CD4-positive, alpha-beta memory T cell (primary cell): ENCODE results near the gene ERC2. TPM values are rescaled to one million over a fixed set of nuclear protein-coding genes. Genes with fewer than 3 reads are reported as not detected.
"Not testable (repeated sequence)": the region's sequence is repeated elsewhere in the genome, so short reads cannot be mapped to it uniquely, and the experiment has no call there.

ENCODE experiments used
- CTCF ChIA-PET: fragments of 350-600 bp; sonication (Branson Sonifier 250); formaldehyde crosslinking; loops from one replicate; lab custom pipeline; 2021; ENCODE audit warnings: inconsistent platforms; ENCODE audit not compliant: partially characterized antibody; lab: Charles Lee
- POLR2A ChIA-PET: fragments of 350-600 bp; sonication (Branson Sonifier 250); formaldehyde crosslinking; loops from one replicate; lab custom pipeline; 2021; ENCODE audit not compliant: partially characterized antibody; lab: Charles Lee
- DNase-seq, 5 donors: peaks; one replicate each; pipeline versions ENCODE4 v3.0.0 to v3.0.0-alpha.2; 2020 to 2022; ENCODE audit warnings: mixed read lengths in 1 of 5
- H3K27ac ChIP-seq: one replicate; pipeline ENCODE4 v1.7.0; 2013; ENCODE audit warnings: low read depth, low read length
- H3K27me3 ChIP-seq: 2 replicates; pipeline ENCODE4 v1.7.0; 2013; ENCODE audit warnings: mild to moderate bottlenecking, low read length, moderate library complexity; ENCODE audit not compliant: insufficient read depth
- H3K36me3 ChIP-seq: 2 replicates; pipeline ENCODE4 v1.7.0; 2013; ENCODE audit warnings: mild to moderate bottlenecking, low read length, moderate library complexity; ENCODE audit not compliant: insufficient read depth
- H3K4me1 ChIP-seq: 2 replicates; pipeline ENCODE4 v1.7.0; 2013; ENCODE audit warnings: mild to moderate bottlenecking, low read length, moderate library complexity; ENCODE audit not compliant: insufficient read depth
- H3K4me3 ChIP-seq, 2 donors: one replicate each; pipeline ENCODE4 v1.7.0; 2013; ENCODE audit warnings: low read length in 2 of 2, mild to moderate bottlenecking in 1 of 2
- H3K9me3 ChIP-seq, 2 donors: one replicate each; pipeline ENCODE4 v1.7.0; 2013; ENCODE audit warnings: low read length in 2 of 2, control low read depth in 1 of 2; ENCODE audit not compliant: control insufficient read depth in 1 of 2
- H3K27ac Mint-ChIP-seq, 7 donors: one replicate each; pipeline ENCODE4 v1.8.0; 2020 to 2021; ENCODE audit warnings: mixed read lengths in 7 of 7, mild to moderate bottlenecking in 6 of 7, inconsistent platforms in 3 of 7, moderate library complexity in 3 of 7
- H3K27me3 Mint-ChIP-seq, 2 donors: one replicate each; pipeline ENCODE4 v1.8.0; 2020 to 2021; ENCODE audit warnings: mixed read lengths in 2 of 2
- H3K36me3 Mint-ChIP-seq, 2 donors: one replicate each; pipeline ENCODE4 v1.8.0; 2020 to 2021; ENCODE audit warnings: mixed read lengths in 2 of 2, inconsistent platforms in 1 of 2, mild to moderate bottlenecking in 1 of 2
- H3K4me1 Mint-ChIP-seq, 4 donors: one replicate each; pipeline ENCODE4 v1.8.0; 2020 to 2021; ENCODE audit warnings: mixed read lengths in 4 of 4, mild to moderate bottlenecking in 1 of 4
- H3K4me3 Mint-ChIP-seq, 8 donors: one replicate each; pipeline ENCODE4 v1.8.0; 2020 to 2021; ENCODE audit warnings: mixed read lengths in 8 of 8, mild to moderate bottlenecking in 7 of 8, moderate library complexity in 6 of 8, inconsistent platforms in 3 of 8
- H3K9me3 Mint-ChIP-seq, 8 donors: one replicate each; pipeline ENCODE4 v1.8.0; 2020 to 2021; ENCODE audit warnings: mixed read lengths in 8 of 8, mild to moderate bottlenecking in 5 of 8, inconsistent platforms in 3 of 8, moderate library complexity in 1 of 8
- intact Hi-C: fragments of 100-400 bp; cut with micrococcal nuclease; formaldehyde crosslinking; loops from one replicate; pipeline ENCODE4 v1.15.1; 2023
- polyA plus RNA-seq, 2 donors: library from polyadenylated mRNA; unstranded; fragments of 300-500 nt; fragmentation: Illumina TruSeq; gene quantifications; one replicate each; pipeline ENCODE4 v1.2.3, GENCODE V29; 2021
- total RNA-seq, 2 experiments: library from RNA; stranded (reverse); gene quantifications; one replicate each; pipeline ENCODE4 v1.2.3, GENCODE V29; 2021

ERC2 gene
- total and polyA plus RNA-seq, 4 experiments from 2014 or later, result not detected

- no peaks in the 10 kb centered on the region for H3K9me3 ChIP-seq
- H3K4me3 ChIP-seq, result no peak overlapping the region
- CTCF ChIA-PET, result no interaction called here
- DNase-seq, result no peak
- H3K4me1 ChIP-seq, result no peaks in the 10 kb centered on the region
- Mint-ChIP-seq H3K9me3 (peaks cover 0 to 4% (median 0%) of the 10 kb centered on the region in 8 donors), H3K4me1 (no peaks in the 10 kb centered on the region), H3K4me3 (no peak overlapping the region), H3K36me3 (no peaks in the 10 kb centered on the region), H3K27ac (no peak overlapping the region), H3K27me3 (no peaks in the 10 kb centered on the region)
- H3K27me3 ChIP-seq, result no peaks in the 10 kb centered on the region
- H3K27ac ChIP-seq, result no peak overlapping the region
- POLR2A ChIA-PET, result no interaction called here
- no peaks in the 10 kb centered on the region for H3K36me3 ChIP-seq
- intact Hi-C loops, result no loop called here
Measured at GRCh38 chr3:55511895-55512570, 956.2 kb downstream of the ERC2 start.

DNA sequence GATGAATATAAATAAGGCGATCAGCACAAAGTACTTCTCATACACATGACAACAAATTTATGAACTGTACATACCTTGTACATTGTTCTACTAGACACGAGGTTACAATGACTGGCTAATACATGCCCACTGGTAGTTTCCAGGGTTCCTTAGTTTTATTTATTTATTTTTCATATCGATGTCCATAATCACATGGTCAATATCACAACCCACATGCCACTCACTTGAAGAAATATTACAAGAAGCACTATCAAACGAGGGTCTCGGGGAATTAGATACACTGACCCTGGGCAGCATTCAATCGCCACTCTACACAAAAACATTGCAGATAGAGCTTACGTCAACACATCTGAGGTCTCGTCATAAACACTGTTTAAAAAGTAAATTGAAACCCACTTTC is 959.9 kb downstream of the ERC2 start:
- Mint-ChIP-seq H3K36me3 (no peaks in the 10 kb centered on the region), H3K27ac (no peak overlapping the region), H3K4me3 (no peak overlapping the region), H3K9me3 (peaks cover 0 to 4% (median 0%) of the 10 kb centered on the region in 8 donors), H3K27me3 (peaks cover 0 to 1% of the 10 kb centered on the region in 2 donors), H3K4me1 (no peaks in the 10 kb centered on the region)
- ChIA-PET POLR2A (no interaction called here), CTCF (no interaction called here)
- intact Hi-C loops, result no loop called here
- no peak overlapping the region for H3K4me3 ChIP-seq
- H3K36me3 ChIP-seq, result no peaks in the 10 kb centered on the region
- no peak overlapping the region for H3K27ac ChIP-seq
- H3K27me3 ChIP-seq, result no peaks in the 10 kb centered on the region
- DNase-seq, result no peak
- H3K9me3 ChIP-seq, result no peaks in the 10 kb centered on the region
- H3K4me1 ChIP-seq, result no peaks in the 10 kb centered on the region

GRCh38 chr3:55507808-55508207 is 960.5 kb downstream of the ERC2 start:
- H3K36me3 Mint-ChIP-seq, result no peaks in the 10 kb centered on the region
- H3K4me3 Mint-ChIP-seq, result no peak overlapping the region
- ChIA-PET CTCF (no interaction called here), POLR2A (no interaction called here)
- H3K27me3 Mint-ChIP-seq, result peaks cover 0 to 1% of the 10 kb centered on the region in 2 donors
- Histone ChIP-seq H3K27me3 (no peaks in the 10 kb centered on the region), H3K36me3 (no peaks in the 10 kb centered on the region), H3K9me3 (no peaks in the 10 kb centered on the region), H3K4me1 (no peaks in the 10 kb centered on the region), H3K27ac (no peak overlapping the region), H3K4me3 (no peak overlapping the region)
- intact Hi-C loops, result no loop called here
- DNase-seq, result no peak
- peaks cover 0 to 4% (median 0%) of the 10 kb centered on the region in 8 donors for H3K9me3 Mint-ChIP-seq
- no peak overlapping the region for H3K27ac Mint-ChIP-seq
- H3K4me1 Mint-ChIP-seq, result no peaks in the 10 kb centered on the region

DNA sequence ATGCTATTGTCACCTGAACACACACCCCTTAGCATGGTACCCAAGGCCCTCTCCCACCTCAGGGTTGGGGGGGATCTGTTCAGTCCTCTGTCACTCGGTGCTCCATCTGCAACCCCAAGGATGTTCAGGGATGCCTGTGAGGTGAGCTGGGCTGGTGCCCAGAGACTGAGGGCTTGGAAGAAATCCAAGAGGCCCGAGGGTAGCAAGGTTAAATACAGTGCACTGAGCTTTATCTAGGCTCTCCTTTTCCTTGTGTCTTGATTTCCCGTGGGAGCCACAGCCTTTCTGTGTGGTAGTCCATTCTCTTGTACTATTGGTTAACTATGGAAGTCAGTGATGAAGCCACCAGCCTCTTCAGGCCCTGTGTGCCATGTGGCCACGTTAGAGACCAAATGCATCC is 962.5 kb downstream of the ERC2 start:
- Histone ChIP-seq H3K27me3 (no peaks in the 10 kb centered on the region), H3K9me3 (no peaks in the 10 kb centered on the region), H3K36me3 (no peaks in the 10 kb centered on the region), H3K4me1 (no peaks in the 10 kb centered on the region), H3K4me3 (no peak overlapping the region), H3K27ac (no peak overlapping the region)
- no peak overlapping the region for H3K4me3 Mint-ChIP-seq
- POLR2A ChIA-PET, result no interaction called here
- H3K36me3 Mint-ChIP-seq, result no peaks in the 10 kb centered on the region
- H3K27ac Mint-ChIP-seq, result no peak overlapping the region
- DNase-seq, result no peak
- no peaks in the 10 kb centered on the region for H3K4me1 Mint-ChIP-seq
- peaks cover 0 to 4% (median 0%) of the 10 kb centered on the region in 8 donors for H3K9me3 Mint-ChIP-seq
- CTCF ChIA-PET, result no interaction called here
- peaks cover 0 to 1% of the 10 kb centered on the region in 2 donors for H3K27me3 Mint-ChIP-seq
- intact Hi-C loops, result no loop called here

DNA sequence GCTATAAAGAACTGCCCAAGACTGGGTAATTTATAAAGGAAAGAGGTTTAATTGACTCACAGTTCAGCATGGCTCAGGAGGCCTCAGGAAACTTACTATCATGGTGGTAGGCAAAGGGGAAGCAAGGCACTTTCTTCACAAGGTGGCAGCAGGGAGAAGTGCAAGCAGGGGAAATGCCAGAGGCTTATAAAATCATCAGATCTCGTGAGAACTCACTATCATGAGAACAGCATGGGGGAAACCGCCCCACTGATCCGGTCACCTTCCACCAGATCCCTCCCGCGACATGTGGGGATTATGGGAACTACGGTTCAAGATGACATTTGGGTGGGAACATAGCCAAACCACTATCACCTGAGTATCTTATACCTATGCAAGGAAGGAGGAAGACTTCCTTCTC is 963.2 kb downstream of the ERC2 start:
- H3K4me3 Mint-ChIP-seq, CTCF ChIA-PET, DNase-seq, H3K27ac Mint-ChIP-seq, H3K9me3 Mint-ChIP-seq, H3K9me3 ChIP-seq, intact Hi-C loops, H3K27me3 ChIP-seq, H3K4me1 Mint-ChIP-seq, POLR2A ChIA-PET, H3K36me3 ChIP-seq, H3K4me3 ChIP-seq, H3K27ac ChIP-seq, H3K36me3 Mint-ChIP-seq, H3K4me1 ChIP-seq, H3K27me3 Mint-ChIP-seq: not testable (repeated sequence)

- POLR2A ChIA-PET, result no interaction called here
Measured at GRCh38 chr3:55501905-55502304, 966.4 kb downstream of the ERC2 start.

DNA sequence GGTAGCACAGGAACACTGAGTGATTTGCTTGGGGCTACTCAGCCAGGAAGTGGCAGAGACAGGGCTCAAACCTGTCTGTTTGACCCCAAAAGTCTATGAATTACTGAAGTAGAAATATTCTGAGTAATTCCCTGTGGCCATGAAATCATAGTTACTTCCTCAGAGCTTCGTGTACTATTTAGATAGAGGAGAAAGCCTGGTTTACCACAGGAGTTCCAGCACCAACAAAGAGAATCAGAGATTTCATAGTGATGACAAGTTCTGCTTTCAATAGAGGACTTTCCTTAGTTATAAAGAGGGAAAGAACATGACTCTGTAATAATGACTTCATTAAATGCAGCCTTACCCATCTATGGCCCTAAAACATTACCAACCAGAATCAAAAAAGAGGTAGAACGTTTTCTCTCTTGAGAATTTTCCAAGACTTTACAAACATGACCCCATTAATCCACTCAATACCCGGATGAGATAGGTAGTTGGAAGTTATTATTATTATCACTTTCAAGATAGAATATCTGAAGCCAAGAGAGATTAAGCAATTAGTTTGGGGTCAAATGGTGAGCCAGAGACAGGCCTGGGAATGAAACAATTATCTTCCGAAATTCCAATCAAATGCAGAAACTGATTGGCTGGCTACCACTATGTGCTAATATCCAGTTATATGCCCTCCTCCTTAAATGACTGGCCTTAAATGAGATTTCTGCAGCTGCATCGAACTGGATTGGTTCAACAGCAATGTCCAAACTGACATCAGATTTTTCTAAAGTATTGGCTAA is 967.5 kb downstream of the ERC2 start:
- no peaks in the 10 kb centered on the region for H3K4me1 Mint-ChIP-seq
- H3K27me3 Mint-ChIP-seq, result peaks cover 0 to 1% of the 10 kb centered on the region in 2 donors
- H3K4me3 Mint-ChIP-seq, result no peak overlapping the region
- H3K36me3 Mint-ChIP-seq, result no peaks in the 10 kb centered on the region
- peaks cover 0 to 2% (median 0%) of the 10 kb centered on the region in 8 donors for H3K9me3 Mint-ChIP-seq
- Histone ChIP-seq H3K9me3 (no peaks in the 10 kb centered on the region), H3K36me3 (no peaks in the 10 kb centered on the region), H3K4me1 (no peaks in the 10 kb centered on the region), H3K27me3 (no peaks in the 10 kb centered on the region), H3K4me3 (no peak overlapping the region), H3K27ac (no peak overlapping the region)
- ChIA-PET CTCF (no interaction called here), POLR2A (no interaction called here)
- intact Hi-C loops, result no loop called here
- no peak for DNase-seq
- no peak overlapping the region for H3K27ac Mint-ChIP-seq

More at GRCh38 chr3:55501905-55502304, 966.4 kb downstream of the ERC2 start:
- Histone ChIP-seq H3K4me3 (no peak overlapping the region), H3K4me1 (no peaks in the 10 kb centered on the region), H3K36me3 (no peaks in the 10 kb centered on the region), H3K27me3 (no peaks in the 10 kb centered on the region), H3K9me3 (no peaks in the 10 kb centered on the region), H3K27ac (no peak overlapping the region)
- no peaks in the 10 kb centered on the region for H3K36me3 Mint-ChIP-seq
- H3K4me1 Mint-ChIP-seq, result no peaks in the 10 kb centered on the region
- no peak for DNase-seq
- peaks cover 0 to 1% of the 10 kb centered on the region in 2 donors for H3K27me3 Mint-ChIP-seq
- no peak overlapping the region for H3K27ac Mint-ChIP-seq
- intact Hi-C loops, result no loop called here
- CTCF ChIA-PET, result no interaction called here
- peaks cover 0 to 2% (median 0%) of the 10 kb centered on the region in 8 donors for H3K9me3 Mint-ChIP-seq
- no peak overlapping the region for H3K4me3 Mint-ChIP-seq
